Heart right ventricle (tissue), 16 donors: ENCODE data around the gene PTBP2. TPM values are rescaled to one million over a fixed set of nuclear protein-coding genes. Genes with fewer than 3 reads are reported as not detected.

ENCODE experiments used
- ATAC-seq, 8 donors: fragments of 200-7000 bp; cut with Tn5 transposase; one replicate each; pipeline ENCODE4 v1.9.1; 2020; ENCODE audit warnings: mild to moderate bottlenecking in 8 of 8, moderate library complexity in 8 of 8, moderate number of reproducible peaks in 1 of 8
- DNase-seq, 2 donors: peaks; one replicate each; pipeline ENCODE4 v3.0.0-alpha.2; 2020
- H3K27ac ChIP-seq, 10 donors: fragments of 200-600 bp; sonication (generic) in 2 of 10; one replicate each; pipeline versions ENCODE4 v1.5.0 to v1.8.0; 2020 to 2022; ENCODE audit warnings: mild to moderate bottlenecking in 3 of 10
- H3K27me3 ChIP-seq, 7 donors: fragments of 200-600 bp; one replicate each; pipeline ENCODE4 v1.8.0; 2021 to 2022; ENCODE audit warnings: mild to moderate bottlenecking in 2 of 7
- H3K36me3 ChIP-seq, 9 donors: fragments of 200-600 bp; sonication (generic) in 1 of 9; one replicate each; pipeline versions ENCODE4 v1.5.0 to v1.8.0; 2020 to 2022; ENCODE audit warnings: mild to moderate bottlenecking in 2 of 9
- H3K4me1 ChIP-seq, 9 donors: fragments of 200-600 bp; sonication (generic) in 1 of 9; one replicate each; pipeline versions ENCODE4 v1.5.0 to v1.8.0; 2020 to 2022; ENCODE audit warnings: mild to moderate bottlenecking in 4 of 9
- H3K4me3 ChIP-seq, 10 donors: fragments of 200-600 bp; sonication (generic) in 2 of 10; one replicate each; pipeline versions ENCODE4 v1.5.0 to v1.8.0; 2020 to 2022; ENCODE audit warnings: mild to moderate bottlenecking in 7 of 10, moderate library complexity in 2 of 10
- H3K9me3 ChIP-seq, 11 donors: fragments of 200-600 bp in 10 of 11; sonication (generic) in 2 of 11; one replicate each; pipeline versions ENCODE4 v1.5.0 to v1.8.0; 2013 to 2022; ENCODE audit warnings: mild to moderate bottlenecking in 2 of 11, control low read depth in 1 of 11, moderate library complexity in 1 of 11
- WGBS, 2 donors: extraction: QIAGEN DNeasy Blood & Tissue Kit; methylation state at CpG; one replicate each; pipeline ENCODE4 v1.1.7; 2013; ENCODE audit warnings: inconsistent platforms in 1 of 2; 5-methylcytosine and 5-hydroxymethylcytosine counted together
- intact Hi-C, 10 donors: fragments of 100-400 bp; cut with DNase I; formaldehyde crosslinking; loops; one replicate each; pipeline versions ENCODE4 v1.11.1 to v1.14.2; 2022
- polyA plus RNA-seq, 2 donors: library from polyadenylated mRNA; stranded (reverse); fragments of 200-250 nt; gene quantifications; one replicate each; pipeline ENCODE4 v1.2.3, GENCODE V29; 2013
- total RNA-seq, 10 donors: library from RNA; stranded (reverse); fragmentation: NEBNext Ultra II Directional in 3 of 10; extraction: Animal tissue kit (Norgen Biotek cat#: 25700) in 3 of 10; gene quantifications; one replicate each; pipeline versions ENCODE4 v1.2.1 to v1.2.4, GENCODE V29; 2021 to 2023
- TF ChIP-seq, protein P1 (sequence below), 9 donors: fragments of 200-600 bp; sonication (generic) in 2 of 9; IDR thresholded peaks; one replicate each; pipeline versions ENCODE4 v1.5.0 to v1.8.0; 2021 to 2022; ENCODE audit warnings: antibody characterized with exemption in 9 of 9, mild to moderate bottlenecking in 5 of 9, moderate library complexity in 1 of 9
- donor health status: Arrhythmogenic right ventricular cardiomyopathy.
- donor health status: ischemic (EF 13 %, LVEDD 7.1; RV severe dilation, severe dysfunction).
- donor health status: healthy with polysubstance abuse.
- donor health status: DM: no; HTN: yes; CAD: no.
- donor health status: DM: no; HTN: no; CAD: no.
- donor health status: ischemic (EF 25% LVEDD 6.9; RV normal size, moderate dysfunction).
- donor health status: ischemic (EF 25% LVEDD 5.7; RV mildly dilated, moderate dysfunction).
- donor health status: healthy.
- donor health status: DM: yes; HTN: yes; CAD: no.
- donor health status: Ischemic cardiomyopathy.
- donor health status: ischemic (EF 35%, LVEDD 5.7; RV mildly dilated, moderate dysfunction).
- donor health status: nonischemic (EF 11% LVEDD 7.7; RV severe dilation, severe dysfunction).
- donor health status: DM: yes; HTN: yes; CAD: no.
- donor health status: PGD.
- donor health status: ischemic (EF 29% LVEDD 5.4; RV normal size, mild dysfunction).
- donor health status: nonischemic (EF 23%, LVEDD 6.1; RV moderate dilation, normal function).

The PTBP2 gene
- total and polyA plus RNA-seq, 12 donors: 4.9 to 29.3 (median 12.5) TPM

DNA sequence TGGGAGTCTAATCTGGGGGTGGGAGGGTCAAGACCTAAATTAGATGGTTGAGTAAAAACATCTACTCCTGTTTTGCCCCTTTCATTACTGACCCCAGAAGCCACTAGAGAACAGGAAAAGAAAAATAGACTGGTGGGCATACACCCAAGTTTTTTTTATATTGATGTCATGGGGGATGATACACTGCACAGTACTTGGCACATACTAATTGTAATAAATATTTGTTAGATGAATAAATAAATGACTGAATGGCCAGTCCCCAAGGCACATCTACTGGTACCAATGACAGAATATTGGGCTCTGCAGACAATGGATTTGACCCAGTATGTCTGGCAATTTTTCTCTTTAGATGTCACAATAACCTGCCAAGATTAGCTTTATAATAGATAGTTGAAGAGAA, 36.8 kb upstream of the PTBP2 start:
- ATAC-seq (peak in 2 of 8 donors; percentile 25 to 42), DNase-seq (no peak)
- Histone ChIP-seq H3K36me3 (no peaks in the 10 kb centered on the region), H3K9me3 (peaks cover 0 to 5% (median 0%) of the 10 kb centered on the region in 11 donors), H3K27ac (no peak overlapping the region), H3K27me3 (no peaks in the 10 kb centered on the region), H3K4me1 (peaks cover 0 to 9% (median 0%) of the 10 kb centered on the region in 9 donors), H3K4me3 (no peak overlapping the region)
- intact Hi-C loops: no loop called here
- TF ChIP-seq, protein P1, sequence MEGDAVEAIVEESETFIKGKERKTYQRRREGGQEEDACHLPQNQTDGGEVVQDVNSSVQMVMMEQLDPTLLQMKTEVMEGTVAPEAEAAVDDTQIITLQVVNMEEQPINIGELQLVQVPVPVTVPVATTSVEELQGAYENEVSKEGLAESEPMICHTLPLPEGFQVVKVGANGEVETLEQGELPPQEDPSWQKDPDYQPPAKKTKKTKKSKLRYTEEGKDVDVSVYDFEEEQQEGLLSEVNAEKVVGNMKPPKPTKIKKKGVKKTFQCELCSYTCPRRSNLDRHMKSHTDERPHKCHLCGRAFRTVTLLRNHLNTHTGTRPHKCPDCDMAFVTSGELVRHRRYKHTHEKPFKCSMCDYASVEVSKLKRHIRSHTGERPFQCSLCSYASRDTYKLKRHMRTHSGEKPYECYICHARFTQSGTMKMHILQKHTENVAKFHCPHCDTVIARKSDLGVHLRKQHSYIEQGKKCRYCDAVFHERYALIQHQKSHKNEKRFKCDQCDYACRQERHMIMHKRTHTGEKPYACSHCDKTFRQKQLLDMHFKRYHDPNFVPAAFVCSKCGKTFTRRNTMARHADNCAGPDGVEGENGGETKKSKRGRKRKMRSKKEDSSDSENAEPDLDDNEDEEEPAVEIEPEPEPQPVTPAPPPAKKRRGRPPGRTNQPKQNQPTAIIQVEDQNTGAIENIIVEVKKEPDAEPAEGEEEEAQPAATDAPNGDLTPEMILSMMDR (IDR thresholded peaks at IDR 0.05): no peak

DNA sequence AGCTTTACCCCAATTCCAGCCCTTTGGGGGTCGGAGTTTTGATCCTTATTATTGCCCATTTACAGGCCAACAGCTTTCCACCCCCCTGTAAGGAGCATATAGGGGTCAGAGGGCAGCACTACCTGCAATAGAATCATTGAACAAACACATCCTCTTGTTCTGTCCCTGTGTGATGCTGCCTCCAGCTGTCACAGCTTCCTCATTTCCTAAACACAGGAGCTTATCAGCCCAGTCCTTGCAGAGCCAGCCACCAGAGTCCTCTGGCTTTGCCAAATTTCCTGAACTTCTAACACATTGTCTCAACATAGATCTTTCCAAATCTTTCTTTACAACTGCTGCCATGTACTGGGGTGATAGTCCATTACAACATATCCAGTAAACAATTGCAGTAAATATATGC, 32.8 kb upstream of the PTBP2 start:
- Histone ChIP-seq H3K36me3 (no peaks in the 10 kb centered on the region), H3K27me3 (no peaks in the 10 kb centered on the region), H3K4me3 (no peak overlapping the region), H3K4me1 (peaks cover 0 to 7% (median 0%) of the 10 kb centered on the region in 9 donors), H3K9me3 (peaks cover 0 to 6% (median 0%) of the 10 kb centered on the region in 11 donors), H3K27ac (no peak overlapping the region)
- 59 to 81% methylated on average over 1 of the region's 1 CpG for WGBS, 2 donors
- intact Hi-C loops: no loop called here
- ATAC-seq: no peak
- no peak for DNase-seq
- TF ChIP-seq, protein P1 (IDR thresholded peaks at IDR 0.05): no peak

DNA sequence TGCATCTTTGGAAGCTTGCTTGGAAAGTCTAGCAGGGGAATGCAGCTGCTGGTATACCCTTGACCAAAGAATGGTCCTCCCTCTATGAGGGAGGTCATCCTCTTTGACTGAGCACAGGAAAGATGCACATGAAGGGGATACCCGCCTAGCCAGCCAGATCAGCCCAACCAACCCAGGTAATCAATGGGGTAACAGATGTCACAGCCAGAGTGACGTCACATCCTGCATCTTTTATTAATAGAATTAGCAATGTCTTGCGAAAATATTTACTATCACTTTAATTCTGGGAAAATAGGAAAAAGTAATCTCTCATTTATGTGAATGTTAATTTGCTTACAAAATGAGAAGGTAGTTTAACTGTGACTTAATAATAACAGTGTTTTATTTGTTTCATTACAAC, 25.6 kb upstream of the PTBP2 start:
- no peaks in the 10 kb centered on the region for H3K27me3 ChIP-seq
- DNase-seq (no peak), ATAC-seq (no peak)
- TF ChIP-seq, protein P1 (IDR thresholded peaks at IDR 0.05): no peak
- no peaks in the 10 kb centered on the region for H3K4me1 ChIP-seq
- H3K36me3 ChIP-seq: no peaks in the 10 kb centered on the region
- peaks cover 0 to 15% (median 0%) of the 10 kb centered on the region in 11 donors for H3K9me3 ChIP-seq
- intact Hi-C loops: no loop called here
- no peak overlapping the region for H3K4me3 ChIP-seq
- H3K27ac ChIP-seq: no peak overlapping the region
- 81 to 84% methylated on average over 3 of the region's 3 CpGs for whole genome bisulfite sequencing, 2 donors

DNA sequence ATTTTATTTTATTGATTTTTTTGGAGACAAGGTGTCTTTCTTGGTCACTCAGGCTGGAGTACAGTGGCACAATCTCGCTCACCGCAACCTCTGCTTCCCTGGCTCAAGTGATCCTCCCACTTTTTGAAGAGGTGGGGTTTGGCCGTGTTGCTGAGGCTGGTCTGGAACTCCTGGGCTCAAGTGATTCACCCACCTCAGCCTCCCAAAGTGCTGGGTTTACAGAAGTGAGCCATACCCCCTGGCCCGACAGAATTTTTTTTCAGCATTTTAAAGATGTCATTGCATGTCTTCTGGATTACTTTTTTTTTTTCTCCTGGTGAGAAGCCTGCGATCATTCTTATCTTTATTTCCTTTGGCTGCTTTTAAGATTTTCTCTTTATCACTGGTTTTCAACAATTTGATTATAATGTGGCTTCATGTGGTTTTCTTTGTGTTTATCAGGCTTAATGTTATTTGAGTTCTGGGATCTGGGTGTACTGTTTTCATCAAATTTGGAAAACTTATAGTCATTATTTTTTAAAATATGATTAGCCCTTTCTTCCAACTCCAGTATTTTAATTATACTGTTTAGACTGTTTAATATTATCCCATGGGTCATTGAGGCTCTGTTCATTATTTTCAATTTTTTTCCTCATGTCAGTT, 23.1 kb upstream of the PTBP2 start:
- H3K4me1 ChIP-seq: no peaks in the 10 kb centered on the region
- H3K27ac ChIP-seq: no peak overlapping the region
- no peaks in the 10 kb centered on the region for H3K36me3 ChIP-seq
- no peak for DNase-seq
- no peak overlapping the region for H3K4me3 ChIP-seq
- 47 to 56% methylated on average over 5 of the region's 5 CpGs for WGBS, 2 donors
- no peak for ATAC-seq
- TF ChIP-seq, protein P1 (IDR thresholded peaks at IDR 0.05): no peak
- intact Hi-C loops: no loop called here
- H3K9me3 ChIP-seq: peaks cover 0 to 9% (median 0%) of the 10 kb centered on the region in 11 donors
- H3K27me3 ChIP-seq: no peaks in the 10 kb centered on the region
